SK-N-MC (cell line): ENCODE results near the gene HPCAL4.

Experiments used
- DNase-seq: peaks from one replicate; pipeline ENCODE4 v3.0.0-alpha.2; 2011; ENCODE audit warnings: low read depth, low spot score
- H3K27ac ChIP-seq: fragments of 200-600 bp; sonication (generic); 2 replicates; pipeline ENCODE4 v1.5.1; 2016; ENCODE audit warnings: mixed run types
- H3K36me3 ChIP-seq: fragments of 200-600 bp; sonication (generic); 2 replicates; pipeline ENCODE4 v1.6.1; 2017; ENCODE audit warnings: antibody characterized with exemption, low read length, mixed read lengths; ENCODE audit not compliant: insufficient read depth
- H3K4me3 ChIP-seq: fragments of 200-600 bp; sonication (generic); 2 replicates; pipeline ENCODE4 v1.5.1; 2016
- H3K9ac ChIP-seq: fragments of 200-600 bp; sonication (generic); 2 replicates; pipeline ENCODE4 v1.8.0; 2017; ENCODE audit warnings: mixed run types, mixed read lengths; ENCODE audit not compliant: insufficient read length
- H3K9me3 ChIP-seq: fragments of 200-600 bp; sonication (generic); 2 replicates; pipeline ENCODE4 v1.6.1; 2017; ENCODE audit warnings: low read depth, mild to moderate bottlenecking, antibody characterized with exemption, low read length, moderate library complexity, mixed read lengths
- EZH2 ChIP-seq: fragments of 200-600 bp; sonication (generic); IDR thresholded peaks from one replicate; pipeline ENCODE4 v1.6.1; 2017; ENCODE audit warnings: antibody characterized with exemption
- FOXP2 ChIP-seq: optimal IDR thresholded peaks from 2 replicates; pipeline ENCODE3; 2011; ENCODE audit warnings: mild to moderate bottlenecking, moderate library complexity; ENCODE audit not compliant: insufficient read depth; ENCODE audit errors: extremely low read length, control extremely low read depth
- POLR2AphosphoS5 ChIP-seq: IDR thresholded peaks from 2 replicates; pipeline ENCODE4 v1.6.1; 2012; ENCODE audit warnings: mild to moderate bottlenecking, low read depth, low read length, borderline replicate concordance

The HPCAL4 gene

GRCh38 chr1:39695016-39695415, 3.8 kb upstream of the HPCAL4 start:
- Histone ChIP-seq H3K36me3 (no peaks in the 10 kb centered on the region), H3K9me3 (no peaks in the 10 kb centered on the region), H3K9ac (no peak overlapping the region), H3K4me3 (no peak overlapping the region), H3K27ac (no peak overlapping the region)
- TF ChIP-seq POLR2AphosphoS5 (no peak), EZH2 (no peak), FOXP2 (no peak)
- no peak for DNase-seq

DNA sequence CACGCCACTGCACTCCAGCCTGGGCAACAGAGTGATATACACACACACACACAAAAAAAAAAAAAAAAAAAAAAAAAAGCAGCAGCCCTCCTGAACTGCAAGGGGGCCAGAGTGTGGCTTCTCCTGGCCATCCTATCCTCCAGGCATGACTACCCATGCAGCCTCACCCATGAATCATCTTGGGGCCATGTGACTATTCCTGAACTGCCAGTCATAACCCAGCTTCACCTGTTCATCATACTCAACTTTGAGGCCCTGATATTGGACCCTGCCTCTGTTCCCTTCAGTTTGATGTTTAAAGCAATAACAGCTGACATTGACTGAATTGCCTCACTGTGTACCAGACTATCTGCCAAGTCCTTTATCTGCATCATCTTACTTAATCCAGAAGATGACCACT, 2.8 kb upstream of the HPCAL4 start:
- Histone ChIP-seq H3K4me3 (no peak overlapping the region), H3K27ac (no peak overlapping the region), H3K9me3 (no peaks in the 10 kb centered on the region), H3K9ac (no peak overlapping the region), H3K36me3 (no peaks in the 10 kb centered on the region)
- TF ChIP-seq POLR2AphosphoS5 (no peak), FOXP2 (no peak), EZH2 (no peak)
- no peak for DNase-seq

GRCh38 chr1:39692152-39693074, 1.2 kb upstream of the HPCAL4 start:
- H3K27ac ChIP-seq: no peak overlapping the region
- H3K4me3 ChIP-seq: no peak overlapping the region
- no peaks in the 10 kb centered on the region for H3K36me3 ChIP-seq
- TF ChIP-seq EZH2: no peak
- TF ChIP-seq FOXP2: no peak
- no peak for TF ChIP-seq POLR2AphosphoS5
- H3K9ac ChIP-seq: no peak overlapping the region
- no peak for DNase-seq
- H3K9me3 ChIP-seq: no peaks in the 10 kb centered on the region

- no peaks in the 10 kb centered on the region for H3K36me3 ChIP-seq
- H3K27ac ChIP-seq: no peak overlapping the region
- H3K9me3 ChIP-seq: no peaks in the 10 kb centered on the region
- no peak overlapping the region for H3K9ac ChIP-seq
- peak overlapping the region; percentile 66 for H3K4me3 ChIP-seq
- TF ChIP-seq FOXP2 (no peak), POLR2AphosphoS5 (no peak), EZH2 (no peak)
- DNase-seq: no peak
Observed at GRCh38 chr1:39690794-39691382, 345 bp downstream of the HPCAL4 start.

GRCh38 chr1:39690225-39690624, 1.0 kb downstream of the HPCAL4 start:
- TF ChIP-seq FOXP2 (no peak), POLR2AphosphoS5 (no peak), EZH2 (no peak)
- no peaks in the 10 kb centered on the region for H3K36me3 ChIP-seq
- DNase-seq: no peak
- no peak overlapping the region for H3K9ac ChIP-seq
- H3K27ac ChIP-seq: no peak overlapping the region
- H3K4me3 ChIP-seq: no peak overlapping the region
- no peaks in the 10 kb centered on the region for H3K9me3 ChIP-seq

GRCh38 chr1:39689635-39690034, 1.6 kb downstream of the HPCAL4 start:
- no peak for DNase-seq

DNA sequence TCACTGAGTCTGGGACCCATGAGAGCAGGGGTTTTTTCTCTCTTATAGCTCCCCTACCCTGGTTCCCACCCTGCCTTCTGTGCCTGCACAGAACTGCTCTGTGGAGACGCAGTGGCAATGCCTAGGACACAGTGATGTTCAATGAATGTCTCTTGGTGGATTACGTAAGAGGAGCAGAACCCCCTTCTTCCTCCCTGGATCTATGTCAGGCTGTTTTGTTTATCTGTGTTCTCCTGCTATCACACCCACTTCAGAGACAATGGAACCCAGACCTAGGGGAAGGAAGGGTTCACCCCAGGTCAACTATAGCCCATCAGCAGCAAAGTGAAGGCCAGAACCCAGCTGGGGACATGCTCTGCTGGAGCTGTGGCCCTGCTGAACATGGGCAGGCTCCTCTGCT, 2.0 kb downstream of the HPCAL4 start:
- no peaks in the 10 kb centered on the region for H3K9me3 ChIP-seq
- H3K36me3 ChIP-seq: no peaks in the 10 kb centered on the region
- H3K27ac ChIP-seq: no peak overlapping the region
- DNase-seq: no peak
- no peak overlapping the region for H3K9ac ChIP-seq
- TF ChIP-seq POLR2AphosphoS5 (no peak), EZH2 (no peak), FOXP2 (no peak)
- H3K4me3 ChIP-seq: no peak overlapping the region

More at GRCh38 chr1:39689635-39690034, 1.6 kb downstream of the HPCAL4 start:
- TF ChIP-seq POLR2AphosphoS5: no peak
- TF ChIP-seq FOXP2: no peak
- TF ChIP-seq EZH2: no peak
- Histone ChIP-seq H3K4me3 (no peak overlapping the region), H3K9me3 (no peaks in the 10 kb centered on the region), H3K36me3 (no peaks in the 10 kb centered on the region), H3K9ac (no peak overlapping the region), H3K27ac (no peak overlapping the region)

DNA sequence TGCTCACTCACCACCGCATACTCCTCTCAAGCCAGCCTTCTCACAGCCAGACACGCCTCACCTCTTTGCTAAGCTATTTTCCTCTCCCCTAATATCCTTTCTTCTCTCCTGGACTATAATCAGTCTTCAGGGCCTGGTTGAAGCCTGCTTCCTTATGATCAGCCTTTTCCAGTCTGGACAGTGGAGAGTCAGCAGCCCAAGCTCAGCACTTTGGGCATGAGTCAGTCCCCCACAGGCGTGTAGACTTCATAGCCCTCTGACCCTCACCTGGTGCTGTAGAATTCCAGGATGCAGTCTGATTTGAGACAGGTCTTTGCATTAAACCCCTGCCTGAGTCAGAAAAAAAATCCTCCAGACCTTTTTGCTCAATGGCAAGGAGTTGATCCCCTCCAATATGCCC, 2.5 kb downstream of the HPCAL4 start:
- DNase-seq: no peak
- Histone ChIP-seq H3K27ac (no peak overlapping the region), H3K4me3 (no peak overlapping the region), H3K9me3 (no peaks in the 10 kb centered on the region), H3K9ac (no peak overlapping the region), H3K36me3 (no peaks in the 10 kb centered on the region)
- TF ChIP-seq FOXP2 (no peak), EZH2 (no peak), POLR2AphosphoS5 (no peak)

DNA sequence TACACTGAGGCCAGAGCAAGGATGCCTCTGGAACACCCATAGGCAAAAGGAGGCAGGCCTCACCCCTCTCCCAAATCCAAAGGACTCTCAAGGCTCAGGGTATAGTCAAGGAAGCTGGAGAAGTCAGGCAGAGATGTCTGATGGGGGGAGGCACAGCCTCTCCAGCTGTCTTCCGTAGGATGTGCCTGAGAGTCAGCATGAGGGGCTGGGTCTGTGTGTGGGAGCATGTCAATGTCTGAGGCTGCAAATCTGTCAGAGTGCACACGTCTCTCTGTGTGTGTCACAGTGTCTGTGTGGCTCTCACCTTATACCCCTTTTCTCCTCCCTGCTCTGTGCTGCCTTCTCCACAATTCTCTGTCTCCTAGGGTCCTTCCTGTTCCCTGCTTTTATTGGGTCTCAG, 4.0 kb downstream of the HPCAL4 start:
- TF ChIP-seq EZH2: no peak
- no peak for TF ChIP-seq POLR2AphosphoS5
- no peak for TF ChIP-seq FOXP2
- H3K27ac ChIP-seq: no peak overlapping the region
- no peak for DNase-seq
- no peak overlapping the region for H3K9ac ChIP-seq
- no peaks in the 10 kb centered on the region for H3K36me3 ChIP-seq
- no peaks in the 10 kb centered on the region for H3K9me3 ChIP-seq
- no peak overlapping the region for H3K4me3 ChIP-seq
